ENCODE data around the gene BAAT.

The BAAT gene

GRCh38 chr9:101326501-101326900 is 58.3 kb downstream of the BAAT start:
- TF ChIP-seq, protein P1, sequence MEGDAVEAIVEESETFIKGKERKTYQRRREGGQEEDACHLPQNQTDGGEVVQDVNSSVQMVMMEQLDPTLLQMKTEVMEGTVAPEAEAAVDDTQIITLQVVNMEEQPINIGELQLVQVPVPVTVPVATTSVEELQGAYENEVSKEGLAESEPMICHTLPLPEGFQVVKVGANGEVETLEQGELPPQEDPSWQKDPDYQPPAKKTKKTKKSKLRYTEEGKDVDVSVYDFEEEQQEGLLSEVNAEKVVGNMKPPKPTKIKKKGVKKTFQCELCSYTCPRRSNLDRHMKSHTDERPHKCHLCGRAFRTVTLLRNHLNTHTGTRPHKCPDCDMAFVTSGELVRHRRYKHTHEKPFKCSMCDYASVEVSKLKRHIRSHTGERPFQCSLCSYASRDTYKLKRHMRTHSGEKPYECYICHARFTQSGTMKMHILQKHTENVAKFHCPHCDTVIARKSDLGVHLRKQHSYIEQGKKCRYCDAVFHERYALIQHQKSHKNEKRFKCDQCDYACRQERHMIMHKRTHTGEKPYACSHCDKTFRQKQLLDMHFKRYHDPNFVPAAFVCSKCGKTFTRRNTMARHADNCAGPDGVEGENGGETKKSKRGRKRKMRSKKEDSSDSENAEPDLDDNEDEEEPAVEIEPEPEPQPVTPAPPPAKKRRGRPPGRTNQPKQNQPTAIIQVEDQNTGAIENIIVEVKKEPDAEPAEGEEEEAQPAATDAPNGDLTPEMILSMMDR (IDR thresholded peaks at IDR 0.05), result no peak
- TF ChIP-seq ZFX (IDR thresholded peaks at IDR 0.05; ENCODE audit: borderline replicate concordance), result no peak
- no peak overlapping the region for H3K27ac ChIP-seq

DNA sequence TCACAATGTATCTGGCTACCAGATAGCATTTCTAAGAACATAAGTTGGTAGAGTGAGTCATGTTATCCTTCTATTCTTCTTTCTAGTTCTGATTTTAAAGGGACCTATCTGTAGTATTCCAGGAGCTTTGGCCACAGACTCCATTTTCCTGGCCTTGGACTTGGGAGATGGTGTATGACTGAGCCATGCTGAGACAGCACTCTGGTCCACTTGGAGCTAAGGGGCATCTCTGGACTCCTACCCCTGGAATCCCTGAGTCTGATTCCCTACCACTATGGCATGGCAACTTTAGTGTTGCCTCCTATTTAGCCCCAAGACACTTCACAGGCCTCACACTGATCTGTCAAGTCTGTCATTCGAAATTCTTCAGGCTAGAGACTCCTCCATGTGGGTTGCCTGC is 58.8 kb downstream of the BAAT start:
- TF ChIP-seq, protein P1 (IDR thresholded peaks at IDR 0.05), result no peak
- TF ChIP-seq ZFX (IDR thresholded peaks at IDR 0.05; ENCODE audit: borderline replicate concordance), result no peak
- H3K27ac ChIP-seq, result no peak overlapping the region

GRCh38 chr9:101325053-101325452 is 59.8 kb downstream of the BAAT start:
- no peak overlapping the region for H3K27ac ChIP-seq
- TF ChIP-seq, protein P1 (IDR thresholded peaks at IDR 0.05), result no peak
- TF ChIP-seq ZFX (IDR thresholded peaks at IDR 0.05; ENCODE audit: borderline replicate concordance), result no peak

DNA sequence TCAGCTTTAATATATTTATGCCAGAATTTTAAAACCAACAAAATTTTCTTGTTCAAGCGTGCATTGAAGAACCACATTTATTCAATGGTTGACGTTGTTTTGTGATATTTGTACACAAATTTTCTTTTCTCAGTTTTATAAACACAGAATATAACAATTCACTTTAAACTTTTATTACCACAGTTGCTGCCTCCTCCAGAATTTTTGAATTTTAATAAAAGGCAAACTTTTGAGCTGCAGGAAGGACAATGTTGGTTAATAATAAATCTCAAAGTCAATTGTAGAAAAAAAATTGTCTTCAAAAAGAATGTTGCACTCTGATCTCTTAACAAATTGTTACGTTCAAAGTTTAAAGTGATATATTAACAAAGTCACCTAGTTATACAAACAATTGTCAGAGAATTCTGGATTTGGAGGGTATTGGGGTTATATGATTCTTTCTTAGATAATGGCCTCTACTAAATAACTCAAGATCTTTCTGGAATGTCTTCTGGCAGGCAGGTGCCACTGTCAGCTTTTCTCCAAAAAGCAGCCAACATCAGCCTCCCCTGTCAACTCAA is 60.5 kb downstream of the BAAT start:
- no peak overlapping the region for H3K27ac ChIP-seq
- TF ChIP-seq ZFX (IDR thresholded peaks at IDR 0.05; ENCODE audit: borderline replicate concordance), result no peak

GRCh38 chr9:101323129-101323528 is 61.7 kb downstream of the BAAT start:
- TF ChIP-seq, protein P1 (IDR thresholded peaks at IDR 0.05), result no peak
- no peak overlapping the region for H3K27ac ChIP-seq

DNA sequence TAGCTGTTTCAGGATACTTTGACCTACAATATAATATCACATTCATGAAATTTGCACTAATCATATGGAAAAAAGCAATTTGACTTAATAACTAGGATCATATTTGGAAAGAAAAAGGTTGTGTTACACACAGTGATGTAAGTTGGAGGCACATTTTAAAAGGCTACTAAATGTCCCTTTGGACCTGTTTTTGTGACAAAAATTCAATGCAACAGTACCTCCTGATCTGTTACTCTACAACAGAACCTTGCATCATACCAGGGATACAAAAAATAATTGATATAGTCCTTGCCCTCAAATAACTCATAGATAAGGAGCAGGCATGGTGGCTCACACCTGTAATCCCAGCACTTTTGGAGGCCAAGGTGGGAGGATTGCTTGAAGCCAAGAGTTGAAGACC is 67.1 kb downstream of the BAAT start:
- no peak overlapping the region for H3K27ac ChIP-seq
- TF ChIP-seq, protein P1 (IDR thresholded peaks at IDR 0.05), result no peak
- no peak for TF ChIP-seq ZFX (IDR thresholded peaks at IDR 0.05; ENCODE audit: borderline replicate concordance)

DNA sequence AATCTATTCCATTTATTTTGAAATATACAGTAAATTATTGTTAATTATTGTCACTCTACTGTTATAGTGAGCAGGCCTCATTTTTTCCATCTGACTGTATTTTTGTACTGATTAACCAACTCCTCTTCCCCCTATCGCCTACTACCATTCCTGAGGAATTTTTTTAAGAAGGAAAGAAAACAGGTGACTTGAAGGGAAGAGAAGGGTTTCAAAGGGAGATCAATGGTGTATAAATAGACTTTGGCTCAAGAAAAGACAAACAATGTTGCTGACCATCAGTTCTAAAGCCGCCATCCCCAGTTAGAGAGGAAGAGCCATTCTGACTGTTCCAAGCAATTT is 69.7 kb downstream of the BAAT start:
- H3K27ac ChIP-seq, result no peak overlapping the region
- TF ChIP-seq, protein P1 (IDR thresholded peaks at IDR 0.05), result no peak
- no peak for TF ChIP-seq ZFX (IDR thresholded peaks at IDR 0.05; ENCODE audit: borderline replicate concordance)

GRCh38 chr9:101312661-101313060 is 72.1 kb downstream of the BAAT start:
- TF ChIP-seq, protein P1 (IDR thresholded peaks at IDR 0.05), result no peak
- no peak for TF ChIP-seq ZFX (IDR thresholded peaks at IDR 0.05; ENCODE audit: borderline replicate concordance)
- no peak overlapping the region for H3K27ac ChIP-seq
